ENCODE results near the gene ZNF714. TPM values are rescaled to one million over a fixed set of nuclear protein-coding genes. Genes with fewer than 3 reads are reported as not detected.

ZNF714 gene
- 2.2 and 5.9 TPM in 2 replicates for total RNA-seq

GRCh38 chr19:21082011-21082975 lies at the start of gene ZNF714:
Gene ZNF714, plus strand, starts transcription at chr19:21082203. Its CDS starts 16,066 bp downstream, at chr19:21098269.

DNA sequence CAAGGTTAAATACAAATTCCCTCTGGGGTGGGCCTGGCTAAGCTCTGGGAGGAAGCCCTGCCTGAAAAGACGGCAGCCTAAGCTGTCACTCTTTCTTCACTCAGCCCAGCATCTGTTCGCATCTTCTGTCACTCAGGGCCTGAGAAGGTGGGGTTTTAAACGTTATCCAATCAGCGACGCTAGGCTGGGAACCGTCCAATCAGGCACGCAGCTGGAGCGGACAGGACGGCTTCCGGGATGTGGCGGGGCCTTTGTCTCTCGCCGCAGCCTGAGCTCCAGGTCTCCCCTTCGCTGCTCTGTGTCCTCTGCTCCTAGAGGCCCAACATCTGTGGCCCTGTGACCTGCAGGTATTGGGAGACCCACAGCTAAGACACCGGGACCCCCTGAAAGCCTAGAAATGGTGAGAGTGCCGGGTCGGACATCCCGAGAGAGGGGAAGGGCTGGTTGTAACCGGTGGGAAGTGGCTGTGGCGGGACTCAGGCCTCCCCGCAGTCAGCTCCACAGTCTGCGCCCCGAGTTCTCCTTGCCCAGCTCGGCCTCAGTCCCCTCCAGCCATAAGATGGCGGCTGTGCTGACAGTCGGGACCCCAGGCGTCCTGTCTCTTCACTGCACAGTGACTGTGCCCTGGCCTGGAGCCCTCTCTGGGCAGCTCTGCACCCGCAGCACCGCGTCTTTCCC lies 59.9 kb downstream of the ZNF714 start, which contains the start of gene ZNF431:
TSS of gene ZNF431 (plus strand) at position 254 of the 678 bp plus-strand sequence. CDS start at position 398, 144 bp downstream.

Other genes starting within 250 kb of the ZNF714 start
- 2.0 and 4.2 TPM in 2 replicates for gene ZNF85, start 159.0 kb upstream of the ZNF714 start, total RNA-seq
- 7.1 and 14.3 TPM in 2 replicates for gene ZNF430, start 61.5 kb upstream of the ZNF714 start, total RNA-seq
- gene ZNF431, start 59.8 kb downstream of the ZNF714 start, total RNA-seq, result 5.6 and 7.4 TPM in 2 replicates
- 5.6 and 7.0 TPM in 2 replicates for gene ZNF708, start 247.2 kb downstream of the ZNF714 start, total RNA-seq